GM21447 (cell line): Measurements from ENCODE around the gene ACAA2.

Source experiments
- ATAC-seq: cut with Tn5 transposase; IDR thresholded peaks from one replicate; pipeline ENCODE4 v1.9.1; 2021; ENCODE audit not compliant: unreplicated experiment

The ACAA2 gene

GRCh38 chr18:49744376-49745008 is 68.8 kb downstream of the ACAA2 start:
- ATAC-seq, result no peak

- ATAC-seq, result no peak
Measured at GRCh38 chr18:49743117-49743567, 70.2 kb downstream of the ACAA2 start.

- no peak for ATAC-seq
Measured at GRCh38 chr18:49742316-49743116, 70.8 kb downstream of the ACAA2 start.

- no peak for ATAC-seq
Measured at GRCh38 chr18:49739275-49739674, 74.1 kb downstream of the ACAA2 start.

- no peak for ATAC-seq
Measured at GRCh38 chr18:49738721-49739120, 74.6 kb downstream of the ACAA2 start.

- no peak for ATAC-seq
Measured at GRCh38 chr18:49734836-49735235, 78.5 kb downstream of the ACAA2 start.

- ATAC-seq, result no peak
Measured at GRCh38 chr18:49733896-49734585, 79.3 kb downstream of the ACAA2 start.

GRCh38 chr18:49733321-49733720 is 80.0 kb downstream of the ACAA2 start:
- no peak for ATAC-seq
